AG20443 (cell line): ENCODE measurements around the gene ANGEL1.

Experiments
- DNase-seq: peaks from one replicate; pipeline ENCODE4 v3.0.0; 2012; ENCODE audit warnings: low spot score, mixed read lengths

Gene ANGEL1

GRCh38 chr14:76814726-76815645 is 2.3 kb upstream of the ANGEL1 start:
- no peak for DNase-seq

DNA sequence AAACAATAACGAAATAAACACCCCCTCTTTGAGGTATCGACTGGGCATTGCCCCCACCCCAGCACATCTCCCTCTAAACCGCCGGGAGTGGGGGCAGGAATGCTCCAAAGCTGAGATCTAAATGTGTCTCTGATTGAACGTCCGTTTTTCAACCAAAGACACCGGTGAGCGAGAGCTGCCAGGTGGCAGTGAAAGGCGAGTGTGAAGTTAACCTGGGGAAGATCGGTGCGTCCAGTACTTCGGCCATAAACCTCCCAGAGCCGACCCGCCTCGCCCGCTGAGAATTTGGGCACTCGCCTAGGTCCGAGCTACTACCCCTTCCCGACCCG is 625 bp downstream of the ANGEL1 start:
- DNase-seq, result no peak

DNA sequence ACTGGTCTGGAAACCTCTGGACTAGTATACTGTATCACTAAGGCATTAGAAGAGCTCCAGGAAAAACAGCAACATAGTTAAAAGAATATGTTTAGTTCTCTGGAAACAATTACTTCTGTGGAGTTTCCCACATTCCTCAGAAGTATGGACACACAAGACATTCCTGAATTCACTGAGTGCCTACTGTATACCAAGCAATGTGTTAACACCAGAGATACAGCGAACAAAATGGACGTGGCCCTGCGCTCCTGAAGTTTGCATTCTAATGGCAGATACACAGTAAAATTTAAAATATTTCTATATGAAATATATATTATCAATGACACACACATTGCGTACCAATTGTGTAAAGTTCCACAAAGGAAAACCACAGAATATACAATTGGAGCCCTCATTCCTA is 1.1 kb downstream of the ANGEL1 start:
- DNase-seq, result no peak

DNA sequence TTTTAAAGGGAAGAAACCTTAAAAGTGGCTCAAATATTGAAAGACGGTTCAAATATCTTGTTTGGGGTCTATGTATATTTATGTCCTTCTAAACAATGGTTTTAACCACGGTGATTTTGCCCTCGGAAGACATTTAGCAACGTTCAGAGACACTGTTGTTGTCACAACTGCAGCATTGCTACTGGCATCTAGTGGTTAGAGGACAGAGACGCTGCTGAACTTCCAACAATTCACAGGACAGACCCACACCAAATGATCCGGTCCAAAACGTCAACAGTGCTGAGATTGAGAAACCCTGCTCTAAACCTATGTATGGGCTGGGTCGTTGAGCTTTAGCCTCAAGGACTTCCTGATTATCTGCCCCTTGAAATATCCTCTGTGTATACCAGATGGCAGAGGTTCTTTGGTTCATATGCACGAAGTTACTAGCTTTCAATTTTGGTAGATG is 1.7 kb downstream of the ANGEL1 start:
- DNase-seq, result peak; percentile 57

- no peak for DNase-seq
These were observed 2.2 kb downstream of the ANGEL1 start for GRCh38 chr14:76810525-76810924.

GRCh38 chr14:76808990-76809389 is 3.7 kb downstream of the ANGEL1 start:
- DNase-seq, result no peak

DNA sequence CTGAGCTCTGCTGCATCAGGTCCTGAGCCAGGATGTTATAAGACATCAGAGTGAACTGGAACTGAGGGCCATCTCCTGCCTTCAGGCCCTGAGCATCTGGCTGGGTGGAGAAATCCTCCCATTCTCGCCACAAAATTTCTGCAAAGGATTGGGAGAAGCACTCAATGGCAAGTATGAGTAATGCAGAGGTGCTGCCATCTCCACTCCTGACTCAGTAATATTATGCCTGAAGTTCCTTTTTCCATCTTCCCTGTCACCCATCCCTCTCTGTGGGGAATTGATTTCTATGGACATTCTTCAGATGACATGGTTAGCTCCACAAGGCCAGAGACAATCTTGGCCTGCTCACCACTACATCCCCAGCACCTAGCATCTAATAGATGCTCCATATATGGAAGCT is 4.7 kb downstream of the ANGEL1 start:
- DNase-seq, result no peak

GRCh38 chr14:76806446-76806845 is 6.2 kb downstream of the ANGEL1 start:
- no peak for DNase-seq

DNA sequence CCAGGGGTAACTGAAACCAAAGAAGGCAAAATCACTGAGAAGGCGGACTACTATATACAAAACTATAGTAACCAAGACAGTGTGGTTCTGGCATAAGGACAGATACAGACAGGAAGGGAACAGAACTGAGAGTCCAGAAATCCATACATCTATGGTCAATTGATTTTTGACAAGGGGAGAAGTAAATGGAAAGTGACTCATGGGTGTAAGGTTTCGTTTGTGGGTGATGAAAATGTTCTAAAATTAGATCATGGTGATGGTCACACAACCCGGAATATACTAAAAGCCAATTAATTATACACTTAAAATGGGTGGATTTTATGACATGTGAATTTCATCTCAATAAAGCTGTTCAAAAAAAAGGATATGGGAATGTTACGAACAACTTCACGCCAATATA is 18.7 kb downstream of the ANGEL1 start:
- DNase-seq, result no peak

- DNase-seq, result no peak
These were observed 19.4 kb downstream of the ANGEL1 start for GRCh38 chr14:76793324-76793723.

DNA sequence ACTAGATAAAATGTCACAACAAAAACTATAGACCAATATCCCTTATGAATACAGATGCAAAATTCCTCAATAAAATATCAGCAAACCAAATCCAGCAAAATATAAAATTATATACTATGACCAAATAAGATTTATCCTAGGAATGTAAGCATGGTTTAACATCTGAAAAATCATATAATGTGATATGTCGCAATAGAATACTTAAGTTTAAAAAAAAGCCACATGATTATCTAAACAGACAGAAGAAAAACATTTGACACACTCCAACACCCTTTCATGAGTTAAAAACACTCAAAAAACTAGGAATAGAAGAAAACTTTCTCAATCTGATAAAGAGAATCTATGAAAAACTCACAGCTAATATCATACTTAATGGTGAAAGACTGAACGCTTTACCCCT is 20.3 kb downstream of the ANGEL1 start:
- no peak for DNase-seq

GRCh38 chr14:76786601-76787000 is 26.1 kb downstream of the ANGEL1 start:
- no peak for DNase-seq

DNA sequence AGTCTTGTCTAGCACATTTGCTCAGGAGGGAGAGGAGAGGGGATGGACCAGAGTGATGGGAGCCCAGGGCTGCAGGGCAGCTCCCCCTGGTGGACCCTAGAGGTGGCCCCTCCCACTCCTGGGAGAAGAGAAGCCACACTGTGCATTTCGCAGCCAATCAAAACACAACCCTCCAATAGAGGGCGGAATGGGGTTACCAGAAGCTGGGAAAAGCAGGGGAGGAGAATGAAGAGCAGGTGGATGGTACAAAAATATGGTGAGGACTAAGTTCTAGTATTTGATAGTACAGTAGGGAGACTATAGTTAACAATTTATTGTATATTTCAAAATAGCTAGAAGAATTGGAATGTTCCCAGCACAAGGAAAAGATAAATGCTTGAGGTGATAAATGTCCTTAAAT is 27.8 kb downstream of the ANGEL1 start:
- DNase-seq, result peak; percentile 92

- no peak for DNase-seq
These were observed 28.3 kb downstream of the ANGEL1 start for GRCh38 chr14:76784266-76784874.

- DNase-seq, result no peak
These were observed 29.7 kb downstream of the ANGEL1 start for GRCh38 chr14:76782885-76783566.

GRCh38 chr14:76782115-76782884 is 30.4 kb downstream of the ANGEL1 start:
- DNase-seq, result no peak

DNA sequence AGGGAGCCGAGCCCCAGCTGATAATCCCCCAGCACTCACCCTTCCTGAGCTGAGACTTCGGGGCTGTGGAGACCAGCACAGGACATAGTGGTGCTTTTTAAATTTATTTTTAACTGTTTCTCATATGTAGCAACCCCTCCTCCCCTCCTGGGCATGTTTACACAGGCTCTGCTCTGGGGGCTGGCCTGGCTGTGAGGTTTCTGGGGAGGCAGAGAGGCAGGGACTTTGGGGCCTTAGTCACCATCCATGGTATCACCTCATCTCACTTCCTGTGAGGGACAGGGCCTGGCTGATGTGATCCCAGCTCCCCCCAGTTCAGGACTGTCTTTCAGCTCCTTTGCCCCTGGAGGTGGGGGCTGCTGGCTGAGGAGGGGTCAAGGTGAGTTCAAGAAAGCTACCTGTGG is 31.0 kb downstream of the ANGEL1 start:
- DNase-seq, result no peak

DNA sequence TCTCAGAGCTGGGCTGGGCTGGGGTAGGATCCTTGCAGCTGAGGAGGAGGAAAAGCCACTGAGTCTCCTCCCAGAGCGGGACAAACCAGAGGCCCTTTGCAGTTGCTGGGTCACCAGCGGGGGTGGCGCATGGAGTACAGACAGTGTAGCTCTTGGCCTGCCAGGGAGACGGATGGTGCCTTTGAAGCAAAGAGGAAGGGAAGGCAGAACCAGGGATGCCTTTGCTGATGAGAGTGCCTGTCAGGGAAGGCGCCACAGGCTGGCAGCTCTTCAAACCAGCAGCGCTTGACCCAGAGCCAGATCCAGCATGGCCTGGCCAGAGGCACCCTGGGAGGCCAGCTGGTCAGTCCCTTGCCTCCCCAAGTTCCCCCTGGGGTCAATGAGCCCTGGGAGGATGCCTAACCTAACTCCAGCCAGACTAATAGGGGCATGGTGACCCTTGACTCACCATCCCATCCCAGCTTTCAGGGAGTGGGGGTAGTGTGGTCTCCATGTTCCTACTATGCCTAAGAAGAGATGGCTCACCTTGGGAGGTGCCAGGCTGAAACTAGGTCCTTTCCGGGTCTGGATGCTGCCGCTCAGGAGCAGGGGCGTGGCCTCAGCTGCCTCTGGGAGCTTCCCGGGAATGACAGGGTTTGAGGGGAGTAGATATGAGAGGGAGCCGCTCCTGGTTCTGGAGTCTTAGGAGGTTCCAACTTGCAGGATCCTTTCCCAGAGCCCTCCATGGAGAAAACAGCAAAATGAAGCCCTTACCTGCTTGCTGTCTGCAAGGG is 31.6 kb downstream of the ANGEL1 start:
- DNase-seq, result no peak

DNA sequence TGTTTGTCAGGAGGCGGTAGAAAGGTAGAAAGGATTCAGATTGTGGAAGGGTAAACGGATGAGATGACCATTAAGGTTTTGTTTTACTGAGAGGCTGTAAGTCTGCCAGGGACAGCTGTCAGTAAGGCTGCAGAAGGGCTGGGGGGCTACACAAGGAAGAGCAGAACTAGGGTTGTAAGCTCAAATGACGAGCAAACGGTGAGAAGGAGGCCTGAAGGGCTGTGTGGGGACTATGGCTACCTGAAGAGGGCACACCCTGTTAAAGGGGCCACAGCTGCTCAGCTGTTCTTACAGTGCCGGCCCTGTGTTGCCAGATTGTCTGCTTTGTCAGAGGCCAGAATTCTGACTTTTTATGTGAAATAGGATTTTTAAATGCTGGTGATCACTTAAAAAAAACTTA is 32.3 kb downstream of the ANGEL1 start:
- DNase-seq, result no peak

- DNase-seq, result no peak
These were observed 32.7 kb downstream of the ANGEL1 start for GRCh38 chr14:76780058-76780345.

GRCh38 chr14:76779221-76780057 is 33.2 kb downstream of the ANGEL1 start:
- DNase-seq, result no peak
